ENCODE measurements around the gene SCO2.

The SCO2 gene

GRCh38 chr22:50550395-50550794 is 25.0 kb upstream of the SCO2 start:
- POLR2A ChIA-PET, result interaction anchor here (0.6 to 2.4 kb wide), 4 partner anchors 11 to 680 kb away, joined by 3 to 14 read pairs (median 3); partner anchors contain the start of gene SCO2
- no peak overlapping the region for H3K4me3 ChIP-seq (ENCODE audit: low read depth, low read length)
- CTCF ChIA-PET, result interaction anchor here (2.9 kb wide), 1 partner anchor 13 kb away, joined by 21 read pairs; the partner anchor contains the start of gene SYCE3
- no peaks in the 10 kb centered on the region for H3K4me1 ChIP-seq (ENCODE audit: control insufficient read depth, insufficient read depth, low read length)
- TF ChIP-seq ZNF37A (tag by site-specific recombination; IDR thresholded peaks at IDR 0.05) (no peak), ZNF621 (tag by site-specific recombination; IDR thresholded peaks at IDR 0.05) (no peak), ZNF488 (tag by site-specific recombination; IDR thresholded peaks at IDR 0.05) (no peak), ZNF785 (tag by site-specific recombination; IDR thresholded peaks at IDR 0.05) (no peak), ZNF776 (tag by site-specific recombination; IDR thresholded peaks at IDR 0.05; ENCODE audit: borderline replicate concordance) (no peak), ZNF146 (tag by site-specific recombination; IDR thresholded peaks at IDR 0.05) (no peak), ZNF645 (tag by site-specific recombination; IDR thresholded peaks at IDR 0.05) (no peak)
- no peak overlapping the region for H3K27ac ChIP-seq (ENCODE audit: extremely low read depth, low read depth, low read length)
- no peaks in the 10 kb centered on the region for H3K36me3 ChIP-seq (ENCODE audit: control insufficient read depth in 2 of 2, insufficient read depth in 1 of 2, low read length in 2 of 2)
- H3K9me3 ChIP-seq (ENCODE audit: control insufficient read depth, insufficient read depth, low read depth, low read length), result no peaks in the 10 kb centered on the region

DNA sequence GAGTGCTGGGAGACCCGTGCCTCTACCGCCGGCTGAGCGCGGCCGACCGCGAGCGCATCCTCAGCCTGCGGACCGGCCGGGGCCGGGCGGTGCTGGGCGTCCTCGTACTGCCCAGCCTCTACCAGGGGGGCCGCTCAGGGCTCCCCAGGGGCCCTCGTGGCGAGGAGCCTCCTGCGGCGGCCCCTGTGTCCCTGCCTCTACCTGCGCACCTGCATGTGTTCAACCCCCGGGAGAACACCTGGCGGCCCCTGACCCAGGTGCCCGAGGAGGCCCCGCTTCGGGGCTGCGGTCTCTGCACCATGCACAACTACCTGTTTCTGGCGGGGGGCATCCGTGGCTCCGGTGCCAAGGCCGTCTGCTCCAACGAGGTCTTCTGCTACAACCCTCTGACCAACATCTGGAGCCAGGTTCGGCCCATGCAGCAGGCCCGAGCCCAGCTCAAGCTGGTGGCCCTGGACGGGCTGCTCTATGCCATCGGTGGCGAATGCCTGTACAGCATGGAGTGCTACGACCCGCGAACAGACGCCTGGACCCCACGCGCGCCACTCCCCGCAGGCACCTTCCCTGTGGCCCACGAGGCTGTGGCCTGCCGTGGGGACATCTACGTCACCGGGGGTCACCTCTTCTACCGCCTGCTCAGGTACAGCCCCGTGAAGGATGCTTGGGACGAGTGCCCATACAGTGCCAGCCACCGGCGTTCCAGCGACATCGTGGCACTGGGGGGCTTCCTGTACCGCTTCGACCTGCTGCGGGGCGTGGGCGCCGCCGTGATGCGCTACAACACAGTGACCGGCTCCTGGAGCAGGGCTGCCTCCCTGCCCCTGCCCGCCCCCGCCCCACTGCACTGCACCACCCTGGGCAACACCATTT is 23.8 kb upstream of the SCO2 start:
- ChIA-PET POLR2A (interaction anchor here (2.4 kb wide), 1 partner anchor 23 kb away, joined by 14 read pairs; the partner anchor contains the start of gene SCO2), CTCF (no interaction called here)
- no peaks in the 10 kb centered on the region for H3K9me3 ChIP-seq (ENCODE audit: control insufficient read depth, insufficient read depth, low read depth, low read length)
- H3K27ac ChIP-seq (ENCODE audit: extremely low read depth, low read depth, low read length), result no peak overlapping the region
- H3K4me1 ChIP-seq (ENCODE audit: control insufficient read depth, insufficient read depth, low read length), result no peaks in the 10 kb centered on the region
- H3K4me3 ChIP-seq (ENCODE audit: low read depth, low read length), result no peak overlapping the region
- TF ChIP-seq ZNF664 (tag by site-specific recombination; IDR thresholded peaks at IDR 0.05), result no peak
- TF ChIP-seq ZNF488 (tag by site-specific recombination; IDR thresholded peaks at IDR 0.05), result no peak
- no peak for TF ChIP-seq ZNF404 (tag by site-specific recombination; IDR thresholded peaks at IDR 0.05)
- TF ChIP-seq, protein P1, sequence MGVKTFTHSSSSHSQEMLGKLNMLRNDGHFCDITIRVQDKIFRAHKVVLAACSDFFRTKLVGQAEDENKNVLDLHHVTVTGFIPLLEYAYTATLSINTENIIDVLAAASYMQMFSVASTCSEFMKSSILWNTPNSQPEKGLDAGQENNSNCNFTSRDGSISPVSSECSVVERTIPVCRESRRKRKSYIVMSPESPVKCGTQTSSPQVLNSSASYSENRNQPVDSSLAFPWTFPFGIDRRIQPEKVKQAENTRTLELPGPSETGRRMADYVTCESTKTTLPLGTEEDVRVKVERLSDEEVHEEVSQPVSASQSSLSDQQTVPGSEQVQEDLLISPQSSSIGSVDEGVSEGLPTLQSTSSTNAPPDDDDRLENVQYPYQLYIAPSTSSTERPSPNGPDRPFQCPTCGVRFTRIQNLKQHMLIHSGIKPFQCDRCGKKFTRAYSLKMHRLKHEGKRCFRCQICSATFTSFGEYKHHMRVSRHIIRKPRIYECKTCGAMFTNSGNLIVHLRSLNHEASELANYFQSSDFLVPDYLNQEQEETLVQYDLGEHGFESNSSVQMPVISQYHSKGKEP (tag by site-specific recombination; IDR thresholded peaks at IDR 0.05), result no peak
- TF ChIP-seq, protein P2, sequence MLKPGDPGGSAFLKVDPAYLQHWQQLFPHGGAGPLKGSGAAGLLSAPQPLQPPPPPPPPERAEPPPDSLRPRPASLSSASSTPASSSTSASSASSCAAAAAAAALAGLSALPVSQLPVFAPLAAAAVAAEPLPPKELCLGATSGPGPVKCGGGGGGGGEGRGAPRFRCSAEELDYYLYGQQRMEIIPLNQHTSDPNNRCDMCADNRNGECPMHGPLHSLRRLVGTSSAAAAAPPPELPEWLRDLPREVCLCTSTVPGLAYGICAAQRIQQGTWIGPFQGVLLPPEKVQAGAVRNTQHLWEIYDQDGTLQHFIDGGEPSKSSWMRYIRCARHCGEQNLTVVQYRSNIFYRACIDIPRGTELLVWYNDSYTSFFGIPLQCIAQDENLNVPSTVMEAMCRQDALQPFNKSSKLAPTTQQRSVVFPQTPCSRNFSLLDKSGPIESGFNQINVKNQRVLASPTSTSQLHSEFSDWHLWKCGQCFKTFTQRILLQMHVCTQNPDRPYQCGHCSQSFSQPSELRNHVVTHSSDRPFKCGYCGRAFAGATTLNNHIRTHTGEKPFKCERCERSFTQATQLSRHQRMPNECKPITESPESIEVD (tag by site-specific recombination; IDR thresholded peaks at IDR 0.05), result no peak
- no peak for TF ChIP-seq ZNF785 (tag by site-specific recombination; IDR thresholded peaks at IDR 0.05)
- TF ChIP-seq ZSCAN16 (tag by site-specific recombination; IDR thresholded peaks at IDR 0.05), result no peak
- TF ChIP-seq WT1 (tag by site-specific recombination; IDR thresholded peaks at IDR 0.05), result no peak
- no peak for TF ChIP-seq HOXC10 (CRISPR knock-in tag; IDR thresholded peaks at IDR 0.05)
- no peaks in the 10 kb centered on the region for H3K36me3 ChIP-seq (ENCODE audit: control insufficient read depth in 2 of 2, insufficient read depth in 1 of 2, low read length in 2 of 2)
